H9 (cell line): ENCODE results near the gene SLC22A3. TPM values are rescaled to one million over a fixed set of nuclear protein-coding genes. Genes with fewer than 3 reads are reported as not detected.

Experiments
- DNase-seq: peaks from one replicate; pipeline ENCODE4 v3.0.0-alpha.2; 2017
- H2AFZ ChIP-seq: one replicate; pipeline ENCODE4 v1.6.1; 2013; ENCODE audit warnings: mild to moderate bottlenecking, low read length, control low read depth, moderate library complexity
- H2AK5ac ChIP-seq: 2 replicates; pipeline ENCODE4 v1.6.1; 2013; ENCODE audit warnings: low read length, control low read depth, mixed read lengths; ENCODE audit not compliant: insufficient read length
- H2BK120ac ChIP-seq: one replicate; pipeline ENCODE4 v1.6.1; 2013; ENCODE audit warnings: low read depth, mild to moderate bottlenecking, low read length, control low read depth, inconsistent platforms; ENCODE audit not compliant: poor library complexity, severe bottlenecking
- H2BK12ac ChIP-seq: 2 replicates; pipeline ENCODE4 v1.6.1; 2013; ENCODE audit warnings: low read length, control low read depth, mixed read lengths, low read depth; ENCODE audit not compliant: insufficient read length
- H2BK15ac ChIP-seq: 2 replicates; pipeline ENCODE4 v1.6.1; 2013; ENCODE audit warnings: low read depth, low read length, control low read depth
- H2BK20ac ChIP-seq: one replicate; pipeline ENCODE4 v1.6.1; 2013; ENCODE audit warnings: low read depth, mild to moderate bottlenecking, low read length, control low read depth, inconsistent platforms; ENCODE audit not compliant: poor library complexity, severe bottlenecking
- H2BK5ac ChIP-seq: 2 replicates; pipeline ENCODE4 v1.6.1; 2013; ENCODE audit warnings: low read length, control low read depth, mixed read lengths; ENCODE audit not compliant: insufficient read length
- H3K14ac ChIP-seq: 2 replicates; pipeline ENCODE4 v1.6.1; 2013; ENCODE audit warnings: low read length, control low read depth; ENCODE audit not compliant: insufficient read depth
- H3K18ac ChIP-seq: 2 replicates; pipeline ENCODE4 v1.6.1; 2013; ENCODE audit warnings: low read depth, mild to moderate bottlenecking, mixed read lengths, low read length, control low read depth; ENCODE audit not compliant: insufficient read length
- H3K23ac ChIP-seq: 2 replicates; pipeline ENCODE4 v1.6.1; 2013; ENCODE audit warnings: low read length, control low read depth, mixed read lengths, low read depth; ENCODE audit not compliant: insufficient read length
- H3K23me2 ChIP-seq: 2 replicates; pipeline ENCODE4 v1.6.1; 2013; ENCODE audit warnings: low read depth, mild to moderate bottlenecking, mixed read lengths, low read length, control low read depth; ENCODE audit not compliant: insufficient read length, poor library complexity, severe bottlenecking
- H3K27ac ChIP-seq: 2 replicates; pipeline ENCODE4 v1.5.1; 2013; ENCODE audit warnings: low read length, control low read depth, mixed read lengths, low read depth; ENCODE audit not compliant: insufficient read length
- H3K27me3 ChIP-seq: 2 replicates; pipeline ENCODE4 v1.6.1; 2013; ENCODE audit warnings: low read length, control low read depth, inconsistent platforms; ENCODE audit not compliant: insufficient read depth
- H3K4ac ChIP-seq: 2 replicates; pipeline ENCODE4 v1.6.1; 2013; ENCODE audit warnings: low read depth, mild to moderate bottlenecking, control low read depth, inconsistent platforms, low read length, moderate library complexity
- H3K4me1 ChIP-seq: 2 replicates; pipeline ENCODE4 v1.6.1; 2013; ENCODE audit warnings: low read length, control low read depth, inconsistent platforms; ENCODE audit not compliant: insufficient read depth
- H3K4me2 ChIP-seq: 2 replicates; pipeline ENCODE4 v1.6.1; 2013; ENCODE audit warnings: low read length, control low read depth, mixed read lengths; ENCODE audit not compliant: insufficient read length, insufficient read depth
- H3K56ac ChIP-seq: 2 replicates; pipeline ENCODE4 v1.6.1; 2013; ENCODE audit warnings: low read depth, mild to moderate bottlenecking, mixed read lengths, low read length, control low read depth; ENCODE audit not compliant: insufficient read length
- H3K79me1 ChIP-seq: 2 replicates; pipeline ENCODE4 v1.6.1; 2013; ENCODE audit warnings: low read depth, mild to moderate bottlenecking, moderate library complexity, low read length, control low read depth, inconsistent platforms; ENCODE audit not compliant: insufficient read depth, poor library complexity, severe bottlenecking
- H3K79me2 ChIP-seq: 2 replicates; pipeline ENCODE4 v1.6.1; 2013; ENCODE audit warnings: low read length, control low read depth, inconsistent platforms; ENCODE audit not compliant: insufficient read depth
- H3K9ac ChIP-seq: 2 replicates; pipeline ENCODE4 v1.6.1; 2013; ENCODE audit warnings: low read length, control low read depth, mixed read lengths; ENCODE audit not compliant: insufficient read length; ENCODE audit errors: extremely low read depth
- H3K9me3 ChIP-seq: one replicate; pipeline ENCODE4 v1.6.1; 2013; ENCODE audit warnings: low read depth, low read length, inconsistent platforms; ENCODE audit not compliant: control insufficient read depth
- H3T11ph ChIP-seq: one replicate; pipeline ENCODE4 v1.6.1; 2013; ENCODE audit warnings: mild to moderate bottlenecking, low read length, control low read depth, inconsistent platforms
- H4K20me1 ChIP-seq: one replicate; pipeline ENCODE4 v1.6.1; 2013; ENCODE audit not compliant: control insufficient read depth, insufficient read length, insufficient read depth
- H4K5ac ChIP-seq: 2 replicates; pipeline ENCODE4 v1.6.1; 2013; ENCODE audit warnings: low read depth, mild to moderate bottlenecking, mixed read lengths, low read length, control low read depth; ENCODE audit not compliant: insufficient read length
- H4K8ac ChIP-seq: replicated peaks from 2 replicates; pipeline ENCODE4 v1.6.1; 2013; ENCODE audit warnings: low read length, control low read depth, mixed read lengths, low read depth; ENCODE audit not compliant: insufficient read length
- H4K91ac ChIP-seq: 2 replicates; pipeline ENCODE4 v1.6.1; 2013; ENCODE audit warnings: low read depth, mild to moderate bottlenecking, moderate library complexity, mixed read lengths, low read length, control low read depth; ENCODE audit not compliant: insufficient read length
- H3K27ac Mint-ChIP-seq, 3 experiments: 2 replicates in 2 of 3; 3 replicates in 1 of 3; pipeline ENCODE4 v1.8.0; 2020 to 2021; ENCODE audit warnings: mixed read lengths in 3 of 3, mild to moderate bottlenecking in 1 of 3, moderate library complexity in 1 of 3
- H3K27me3 Mint-ChIP-seq: 2 replicates; pipeline ENCODE4 v1.8.0; 2021; ENCODE audit warnings: low read depth, mild to moderate bottlenecking, moderate library complexity, mixed read lengths
- H3K36me3 Mint-ChIP-seq, 3 experiments: 2 replicates in 2 of 3; 3 replicates in 1 of 3; pipeline ENCODE4 v1.8.0; 2020 to 2021; ENCODE audit warnings: low read depth in 3 of 3, mixed read lengths in 3 of 3; ENCODE audit not compliant: insufficient read depth in 1 of 3
- H3K4me1 Mint-ChIP-seq, 2 experiments: 2 replicates each; pipeline ENCODE4 v1.8.0; 2020; ENCODE audit warnings: mixed read lengths in 2 of 2
- H3K4me3 Mint-ChIP-seq, 2 experiments: 2 replicates in 1 of 2; 3 replicates in 1 of 2; pipeline ENCODE4 v1.8.0; 2020 to 2021; ENCODE audit warnings: mild to moderate bottlenecking in 2 of 2, mixed read lengths in 2 of 2, moderate library complexity in 1 of 2
- H3K9me3 Mint-ChIP-seq, 2 experiments: 2 replicates in 1 of 2; 3 replicates in 1 of 2; pipeline ENCODE4 v1.8.0; 2020; ENCODE audit warnings: mild to moderate bottlenecking in 2 of 2, mixed read lengths in 2 of 2, moderate library complexity in 1 of 2
- CTCF ChIP-seq: fragments of 200-600 bp; sonication (generic); conservative IDR thresholded peaks from 3 replicates; pipeline ENCODE4 v1.8.0; 2021; ENCODE audit warnings: antibody characterized with exemption, mild to moderate bottlenecking
- WGBS: extraction: QIAGEN DNeasy Blood & Tissue Kit; methylation state at CpG from one replicate; pipeline ENCODE4 v1.1.7; 2013; ENCODE audit warnings: missing lambda C conversion rate, low lambda C conversion rate, mixed read lengths; ENCODE audit not compliant: insufficient read length; ENCODE audit errors: extremely low coverage; 5-methylcytosine and 5-hydroxymethylcytosine counted together
- total RNA-seq: library from RNA; stranded (reverse); gene quantifications from 2 replicates; pipeline ENCODE4 v1.2.1, GENCODE V29; 2021

Gene SLC22A3
- total RNA-seq, 1 experiment from 2014 or later, result 2.7 TPM

- Histone ChIP-seq H3K4ac (no peak overlapping the region), H3K23ac (no peak overlapping the region), H4K91ac (no peak overlapping the region), H3K9ac (no peak overlapping the region), H3K14ac (no peak overlapping the region), H3K27ac (no peak overlapping the region), H3T11ph (no peak overlapping the region), H2AK5ac (no peak overlapping the region), H3K23me2 (peaks cover 9% of the 10 kb centered on the region), H3K18ac (no peak overlapping the region), H2BK120ac (no peak overlapping the region), H4K8ac (no peak overlapping the region), H3K27me3 (peaks cover 16% of the 10 kb centered on the region; the same call in 1 of the 2 replicates), H2AFZ (no peak overlapping the region), H2BK5ac (no peak overlapping the region), H2BK12ac (no peak overlapping the region), H2BK20ac (no peak overlapping the region), H3K56ac (no peak overlapping the region), H3K79me2 (no peaks in the 10 kb centered on the region), H4K20me1 (no peaks in the 10 kb centered on the region), H4K5ac (no peak overlapping the region), H3K9me3 (no peaks in the 10 kb centered on the region), H3K4me2 (no peak overlapping the region), H3K79me1 (no peaks in the 10 kb centered on the region), H3K4me1 (no peaks in the 10 kb centered on the region), H2BK15ac (no peak overlapping the region)
- Mint-ChIP-seq H3K4me1 (peaks cover 4% of the 10 kb centered on the region in 2 experiments), H3K27ac (no peak overlapping the region), H3K9me3 (no peaks in the 10 kb centered on the region), H3K27me3 (peaks cover 29% of the 10 kb centered on the region), H3K36me3 (no peaks in the 10 kb centered on the region; a peak in 1 of 7 replicates), H3K4me3 (no peak overlapping the region)
- DNase-seq, result no peak
- TF ChIP-seq CTCF, result no peak
- WGBS, result no CpG with 5 or more reads among the region's 3 CpGs
These were observed 3.9 kb upstream of the SLC22A3 start for GRCh38 chr6:160344271-160344670.
